ENCODE measurements around the gene PSMG1. TPM values are rescaled to one million over a fixed set of nuclear protein-coding genes. Genes with fewer than 3 reads are reported as not detected.

The PSMG1 gene
- total RNA-seq, 1 experiment from 2014 or later: 29.0 TPM

- Histone ChIP-seq H3K4me2 (no peak overlapping the region), H3K27me3 (ENCODE audit: insufficient read depth, low read depth) (no peaks in the 10 kb centered on the region), H3K27ac (no peak overlapping the region), H3K36me3 (ENCODE audit: low read depth) (no peaks in the 10 kb centered on the region), H3K79me2 (ENCODE audit: low read depth) (peaks cover 12% of the 10 kb centered on the region), H3K4me3 (no peak overlapping the region), H2AFZ (no peak overlapping the region), H3F3A (ENCODE audit: insufficient read depth, low read depth) (peaks cover 19% of the 10 kb centered on the region), H4K20me1 (ENCODE audit: insufficient read depth) (peaks cover 4% of the 10 kb centered on the region; the same call in 1 of the 2 replicates), H3K4me1 (replicated peaks; ENCODE audit: insufficient read depth) (peaks cover 7% of the 10 kb centered on the region), H3K9me3 (ENCODE audit: insufficient read depth, low read depth) (no peaks in the 10 kb centered on the region), H3K9me2 (ENCODE audit: insufficient read depth) (no peaks in the 10 kb centered on the region)
- ChIA-PET POLR2A (ENCODE audit: unreplicated experiment) (no interaction called here), CTCF (no interaction called here)
- BruUV-seq (replicated peaks): no TSS peak
- no peak for TF ChIP-seq EZH2 (IDR thresholded peaks at IDR 0.05; ENCODE audit: low read depth)
- TF ChIP-seq, protein P1, sequence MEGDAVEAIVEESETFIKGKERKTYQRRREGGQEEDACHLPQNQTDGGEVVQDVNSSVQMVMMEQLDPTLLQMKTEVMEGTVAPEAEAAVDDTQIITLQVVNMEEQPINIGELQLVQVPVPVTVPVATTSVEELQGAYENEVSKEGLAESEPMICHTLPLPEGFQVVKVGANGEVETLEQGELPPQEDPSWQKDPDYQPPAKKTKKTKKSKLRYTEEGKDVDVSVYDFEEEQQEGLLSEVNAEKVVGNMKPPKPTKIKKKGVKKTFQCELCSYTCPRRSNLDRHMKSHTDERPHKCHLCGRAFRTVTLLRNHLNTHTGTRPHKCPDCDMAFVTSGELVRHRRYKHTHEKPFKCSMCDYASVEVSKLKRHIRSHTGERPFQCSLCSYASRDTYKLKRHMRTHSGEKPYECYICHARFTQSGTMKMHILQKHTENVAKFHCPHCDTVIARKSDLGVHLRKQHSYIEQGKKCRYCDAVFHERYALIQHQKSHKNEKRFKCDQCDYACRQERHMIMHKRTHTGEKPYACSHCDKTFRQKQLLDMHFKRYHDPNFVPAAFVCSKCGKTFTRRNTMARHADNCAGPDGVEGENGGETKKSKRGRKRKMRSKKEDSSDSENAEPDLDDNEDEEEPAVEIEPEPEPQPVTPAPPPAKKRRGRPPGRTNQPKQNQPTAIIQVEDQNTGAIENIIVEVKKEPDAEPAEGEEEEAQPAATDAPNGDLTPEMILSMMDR (conservative IDR thresholded peaks at IDR 0.05): no peak
- DNase-seq: no peak
- intact Hi-C loops (cut with micrococcal nuclease; ENCODE audit: unreplicated experiment): loop anchor here (10.0 kb wide), 1 partner anchor 198 kb away; a partner anchor contains a TSS
Measured at GRCh38 chr21:39186676-39187075, 3.4 kb upstream of the PSMG1 start.

DNA sequence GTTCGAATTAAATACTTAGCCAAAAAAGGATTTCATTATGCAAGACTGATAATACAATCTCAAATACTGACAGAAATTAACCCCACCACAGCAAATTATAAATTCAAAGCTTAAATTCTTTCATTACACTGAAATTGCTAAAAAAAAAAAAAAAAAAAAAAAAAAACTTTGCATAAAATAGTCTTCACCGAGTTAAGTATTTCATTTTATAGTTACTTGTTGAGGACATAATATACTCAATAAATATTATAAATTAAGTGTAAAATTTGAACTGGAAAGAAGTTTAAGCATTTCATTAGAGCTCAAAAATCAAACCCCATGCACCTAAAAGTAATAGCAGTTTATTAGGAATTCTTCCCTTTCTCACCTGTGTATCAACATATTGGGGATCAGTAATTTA, 1.9 kb upstream of the PSMG1 start:
- no peaks in the 10 kb centered on the region for H3K9me3 ChIP-seq (ENCODE audit: insufficient read depth, low read depth)
- no peak for DNase-seq
- H2AFZ ChIP-seq: no peak overlapping the region
- H3K36me3 ChIP-seq (ENCODE audit: low read depth): no peaks in the 10 kb centered on the region
- ChIA-PET POLR2A (ENCODE audit: unreplicated experiment) (no interaction called here), CTCF (no interaction called here)
- peaks cover 23% of the 10 kb centered on the region for H3K79me2 ChIP-seq (ENCODE audit: low read depth)
- H3K4me3 ChIP-seq: no peak overlapping the region
- intact Hi-C loops (cut with micrococcal nuclease; ENCODE audit: unreplicated experiment): loop anchor here (10.0 kb wide), 1 partner anchor 200 kb away; a partner anchor contains a TSS
- H3K4me2 ChIP-seq: no peak overlapping the region
- peaks cover 9% of the 10 kb centered on the region for H3K4me1 ChIP-seq (replicated peaks; ENCODE audit: insufficient read depth)
- TF ChIP-seq, protein P1 (conservative IDR thresholded peaks at IDR 0.05): no peak
- TF ChIP-seq EZH2 (IDR thresholded peaks at IDR 0.05; ENCODE audit: low read depth): no peak
- no peaks in the 10 kb centered on the region for H3K27me3 ChIP-seq (ENCODE audit: insufficient read depth, low read depth)
- no TSS peak for BruUV-seq (replicated peaks)
- peaks cover 4% of the 10 kb centered on the region; the same call in 1 of the 2 replicates for H4K20me1 ChIP-seq (ENCODE audit: insufficient read depth)
- no peaks in the 10 kb centered on the region for H3K9me2 ChIP-seq (ENCODE audit: insufficient read depth)
- H3F3A ChIP-seq (ENCODE audit: insufficient read depth, low read depth): peaks cover 19% of the 10 kb centered on the region
- no peak overlapping the region for H3K27ac ChIP-seq

GRCh38 chr21:39184050-39184980, 1.1 kb upstream of the PSMG1 start:
- no peaks in the 10 kb centered on the region for H3K9me2 ChIP-seq (ENCODE audit: insufficient read depth)
- ChIA-PET POLR2A (ENCODE audit: unreplicated experiment) (interaction anchor here (0.6 kb wide), 1 partner anchor 679 kb away, joined by 3 read pairs; no protein-coding TSS in a partner anchor), CTCF (no interaction called here)
- peak overlapping the region; percentile 92 for H3K4me3 ChIP-seq
- no peak for TF ChIP-seq EZH2 (IDR thresholded peaks at IDR 0.05; ENCODE audit: low read depth)
- TF ChIP-seq, protein P1 (conservative IDR thresholded peaks at IDR 0.05): no peak
- H3K9me3 ChIP-seq (ENCODE audit: insufficient read depth, low read depth): no peaks in the 10 kb centered on the region
- intact Hi-C loops (cut with micrococcal nuclease; ENCODE audit: unreplicated experiment): loop anchor here (5.0 to 10.0 kb wide), 2 partner anchors 200 to 263 kb away; partner anchors contain the start of gene LCA5L
- H3K4me2 ChIP-seq: peak overlapping the region; percentile 93
- H4K20me1 ChIP-seq (ENCODE audit: insufficient read depth): peaks cover 4% of the 10 kb centered on the region; the same call in 1 of the 2 replicates
- no peak for DNase-seq
- H3F3A ChIP-seq (ENCODE audit: insufficient read depth, low read depth): peaks cover 19% of the 10 kb centered on the region
- H3K27ac ChIP-seq: peak overlapping the region; percentile 61
- H2AFZ ChIP-seq: peak overlapping the region; percentile 96
- peaks cover 9% of the 10 kb centered on the region for H3K4me1 ChIP-seq (replicated peaks; ENCODE audit: insufficient read depth)
- no peaks in the 10 kb centered on the region for H3K27me3 ChIP-seq (ENCODE audit: insufficient read depth, low read depth)
- H3K79me2 ChIP-seq (ENCODE audit: low read depth): peaks cover 23% of the 10 kb centered on the region
- no peaks in the 10 kb centered on the region for H3K36me3 ChIP-seq (ENCODE audit: low read depth)
- TSS peak; percentile 87 for BruUV-seq (replicated peaks)

Measured in PC-9 (cell line).